GM13976 (cell line): Measurements from ENCODE around the gene SLC6A14.

Source experiments
- DNase-seq: peaks from one replicate; pipeline ENCODE4 v3.0.0; 2012; ENCODE audit warnings: low spot score
- in situ Hi-C: fragments of 300-500 bp; cut with MboI; formaldehyde crosslinking; loops from one replicate; pipeline ENCODE4 v1.12.0; 2022; ENCODE audit warnings: low sequenced_read_pairs, mixed read lengths, inconsistent platforms; ENCODE audit not compliant: unreplicated experiment
- TF ChIP-seq, protein P1 (sequence below): IDR thresholded peaks from 2 replicates; pipeline ENCODE4 v1.5.1; 2012; ENCODE audit warnings: borderline replicate concordance, mild to moderate bottlenecking; ENCODE audit not compliant: insufficient read depth; ENCODE audit errors: extremely low read depth, missing control alignments, control extremely low read depth

The SLC6A14 gene

GRCh38 chrX:116427978-116428377, 8.4 kb upstream of the SLC6A14 start:
- in situ Hi-C loops, result no loop called here
- no peak for DNase-seq
- TF ChIP-seq, protein P1, sequence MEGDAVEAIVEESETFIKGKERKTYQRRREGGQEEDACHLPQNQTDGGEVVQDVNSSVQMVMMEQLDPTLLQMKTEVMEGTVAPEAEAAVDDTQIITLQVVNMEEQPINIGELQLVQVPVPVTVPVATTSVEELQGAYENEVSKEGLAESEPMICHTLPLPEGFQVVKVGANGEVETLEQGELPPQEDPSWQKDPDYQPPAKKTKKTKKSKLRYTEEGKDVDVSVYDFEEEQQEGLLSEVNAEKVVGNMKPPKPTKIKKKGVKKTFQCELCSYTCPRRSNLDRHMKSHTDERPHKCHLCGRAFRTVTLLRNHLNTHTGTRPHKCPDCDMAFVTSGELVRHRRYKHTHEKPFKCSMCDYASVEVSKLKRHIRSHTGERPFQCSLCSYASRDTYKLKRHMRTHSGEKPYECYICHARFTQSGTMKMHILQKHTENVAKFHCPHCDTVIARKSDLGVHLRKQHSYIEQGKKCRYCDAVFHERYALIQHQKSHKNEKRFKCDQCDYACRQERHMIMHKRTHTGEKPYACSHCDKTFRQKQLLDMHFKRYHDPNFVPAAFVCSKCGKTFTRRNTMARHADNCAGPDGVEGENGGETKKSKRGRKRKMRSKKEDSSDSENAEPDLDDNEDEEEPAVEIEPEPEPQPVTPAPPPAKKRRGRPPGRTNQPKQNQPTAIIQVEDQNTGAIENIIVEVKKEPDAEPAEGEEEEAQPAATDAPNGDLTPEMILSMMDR, result no peak

- in situ Hi-C loops, result no loop called here
- no peak for DNase-seq
- TF ChIP-seq, protein P1, result no peak
Observed at GRCh38 chrX:116435597-116435996, 809 bp upstream of the SLC6A14 start.

GRCh38 chrX:116449156-116449555, 12.8 kb downstream of the SLC6A14 start:
- TF ChIP-seq, protein P1, result no peak
- no peak for DNase-seq
- in situ Hi-C loops, result no loop called here

DNA sequence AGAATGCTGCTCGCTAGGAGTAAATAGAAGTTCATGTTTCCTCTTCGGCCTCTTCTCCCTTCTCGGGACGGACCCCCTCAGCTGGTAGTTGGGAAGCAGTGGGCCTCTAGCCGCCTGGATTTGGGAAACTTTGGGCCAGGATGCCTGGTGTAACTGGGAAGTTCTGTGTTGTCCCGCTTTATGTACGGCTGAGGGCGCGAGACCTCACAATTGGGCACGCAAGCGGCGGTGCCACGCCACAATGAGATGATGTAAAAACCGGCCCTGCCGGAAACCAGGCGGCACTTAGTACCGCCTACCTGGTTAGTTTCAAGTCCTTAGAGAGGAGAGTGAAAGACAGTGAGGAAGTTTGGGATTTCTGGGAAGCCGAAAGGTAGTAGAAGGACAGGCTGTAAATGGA, 26.4 kb downstream of the SLC6A14 start, which contains the start of gene CT83:
Gene CT83, minus strand, starts transcription at position 155 of the 400 bp plus-strand sequence. Its CDS starts 120 bp downstream, at position 35.
- in situ Hi-C loops, result no loop called here
- TF ChIP-seq, protein P1, result no peak
- no peak for DNase-seq

DNA sequence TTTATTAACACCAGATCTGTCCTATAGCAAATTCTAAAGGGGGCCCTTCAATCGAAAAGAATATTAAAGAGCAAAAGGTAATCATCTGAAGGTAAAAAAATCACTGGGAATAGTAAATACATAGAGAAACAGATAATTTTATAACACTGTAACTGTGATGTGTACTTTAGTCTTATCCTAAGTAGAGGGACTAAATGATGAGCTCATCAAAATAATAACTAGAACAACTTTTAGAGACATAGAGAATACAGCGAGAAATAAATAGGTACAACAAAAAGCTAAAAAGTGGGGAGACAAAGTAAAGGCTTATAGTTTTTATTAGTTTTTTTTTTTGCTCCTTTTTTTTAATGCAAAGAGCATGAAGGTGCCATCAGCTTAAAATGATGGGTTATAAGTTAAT, 43.7 kb downstream of the SLC6A14 start:
- TF ChIP-seq, protein P1, result no peak
- no peak for DNase-seq
- in situ Hi-C loops, result no loop called here

GRCh38 chrX:116490104-116490503, 53.7 kb downstream of the SLC6A14 start:
- TF ChIP-seq, protein P1, result no peak
- DNase-seq, result no peak
- in situ Hi-C loops, result no loop called here

DNA sequence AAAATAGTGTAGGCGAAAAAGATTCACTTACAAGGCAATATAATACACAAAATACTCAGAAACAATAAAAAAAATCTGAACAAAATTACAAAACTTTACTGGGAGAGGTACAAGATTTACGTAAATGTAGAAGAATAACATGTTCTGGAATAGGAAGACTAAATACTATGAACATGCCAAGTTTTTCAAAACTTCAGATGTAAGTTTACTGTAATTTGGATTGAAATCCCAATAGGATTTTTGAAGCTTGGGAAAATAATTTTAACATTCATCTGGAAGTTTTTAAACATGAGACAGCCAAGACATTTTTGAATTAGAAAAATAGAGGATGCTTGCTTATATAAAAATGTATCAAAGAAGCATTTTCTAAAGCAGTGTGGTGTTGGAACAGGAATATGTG, 56.9 kb downstream of the SLC6A14 start:
- TF ChIP-seq, protein P1, result no peak
- DNase-seq, result no peak
- in situ Hi-C loops, result no loop called here
